Uterus (tissue), 2 donors: Measurements from ENCODE around the gene ANP32E.

ENCODE experiments used
- CTCF ChIP-seq, 4 experiments: fragments of 200-600 bp in 2 of 4; fragments of 450-650 bp in 2 of 4; sonication (generic) in 2 of 4; IDR thresholded peaks; one replicate each; pipeline ENCODE4 v1.5.1; 2016 to 2019; ENCODE audit warnings: antibody characterized with exemption in 4 of 4, mild to moderate bottlenecking in 2 of 4, moderate library complexity in 1 of 4
- POLR2A ChIP-seq, 2 donors: fragments of 450-650 bp; IDR thresholded peaks; one replicate each; pipeline ENCODE4 v1.6.1; 2016; ENCODE audit warnings: antibody characterized with exemption in 2 of 2, mild to moderate bottlenecking in 1 of 2, moderate library complexity in 1 of 2

- TF ChIP-seq CTCF (IDR thresholded peaks at IDR 0.05) (no peak), POLR2A (IDR thresholded peaks at IDR 0.05) (no peak)
Measured at GRCh38 chr1:150187560-150187931, 48.4 kb downstream of the ANP32E start.
